SJCRH30 (cell line): ENCODE results near the gene KIAA0825. TPM values are rescaled to one million over a fixed set of nuclear protein-coding genes. Genes with fewer than 3 reads are reported as not detected.
A peak's percentile ranks its signal among the peaks of the same experiment; 100 is the strongest.

ENCODE experiments used
- DNase-seq, 2 experiments: peaks; one replicate each; pipeline ENCODE4 v3.0.0-alpha.2; 2015 to 2020
- H3K27ac ChIP-seq: fragments of 250-450 bp; sonication (Bioruptor Pico); 2 replicates; pipeline ENCODE4 v1.5.1; 2020; ENCODE audit warnings: mild to moderate bottlenecking, moderate library complexity
- H3K27me3 ChIP-seq: fragments of 250-450 bp; sonication (Bioruptor Pico); 2 replicates; pipeline ENCODE4 v1.5.1; 2020; ENCODE audit warnings: mild to moderate bottlenecking, moderate library complexity
- H3K36me3 ChIP-seq: fragments of 250-450 bp; sonication (Bioruptor Pico); 2 replicates; pipeline ENCODE4 v1.5.1; 2020; ENCODE audit warnings: mild to moderate bottlenecking, moderate library complexity
- H3K4me1 ChIP-seq: fragments of 250-450 bp; sonication (Bioruptor Pico); 2 replicates; pipeline ENCODE4 v1.5.1; 2020; ENCODE audit warnings: mild to moderate bottlenecking, moderate library complexity
- H3K4me3 ChIP-seq: fragments of 250-450 bp; sonication (Bioruptor Pico); 2 replicates; pipeline ENCODE4 v1.5.1; 2020; ENCODE audit warnings: mild to moderate bottlenecking, moderate library complexity
- H3K9me3 ChIP-seq: fragments of 250-450 bp; sonication (Bioruptor Pico); replicated peaks from 2 replicates; pipeline ENCODE4 v1.5.1; 2020; ENCODE audit warnings: mild to moderate bottlenecking, moderate library complexity
- total RNA-seq: library from RNA; depleted of rRNA; stranded (reverse); fragments of >200 nt; shearing (Covaris generic); gene quantifications from 2 replicates; pipeline ENCODE4 v1.2.3, GENCODE V29; 2014

The KIAA0825 gene
- total RNA-seq, 1 experiment from 2014 or later, result 3.1 TPM

DNA sequence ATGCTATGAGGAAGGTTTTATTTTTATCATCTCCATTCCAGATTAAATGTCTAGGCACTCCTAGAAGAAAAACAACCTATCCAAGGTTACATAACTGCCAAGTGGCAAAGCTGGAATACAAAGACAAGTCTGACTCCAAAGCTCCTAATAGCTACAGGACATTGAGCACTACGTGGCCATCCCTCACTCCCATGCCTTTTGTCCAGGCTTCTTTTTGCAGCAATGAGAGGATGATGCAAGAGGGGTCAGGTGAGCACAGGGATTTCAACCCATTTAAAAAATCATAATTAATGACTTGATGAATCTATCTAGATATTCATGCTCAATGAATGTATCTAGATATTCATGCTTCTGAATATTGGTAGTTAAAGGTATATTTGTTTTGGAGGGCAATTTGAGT is 117.0 kb downstream of the KIAA0825 start:
- DNase-seq, result no peak
- H3K27ac ChIP-seq, result no peak overlapping the region
- H3K27me3 ChIP-seq, result no peaks in the 10 kb centered on the region
- no peaks in the 10 kb centered on the region for H3K9me3 ChIP-seq
- no peak overlapping the region for H3K4me3 ChIP-seq
- H3K36me3 ChIP-seq, result no peaks in the 10 kb centered on the region
- H3K4me1 ChIP-seq, result peaks cover 9% of the 10 kb centered on the region

DNA sequence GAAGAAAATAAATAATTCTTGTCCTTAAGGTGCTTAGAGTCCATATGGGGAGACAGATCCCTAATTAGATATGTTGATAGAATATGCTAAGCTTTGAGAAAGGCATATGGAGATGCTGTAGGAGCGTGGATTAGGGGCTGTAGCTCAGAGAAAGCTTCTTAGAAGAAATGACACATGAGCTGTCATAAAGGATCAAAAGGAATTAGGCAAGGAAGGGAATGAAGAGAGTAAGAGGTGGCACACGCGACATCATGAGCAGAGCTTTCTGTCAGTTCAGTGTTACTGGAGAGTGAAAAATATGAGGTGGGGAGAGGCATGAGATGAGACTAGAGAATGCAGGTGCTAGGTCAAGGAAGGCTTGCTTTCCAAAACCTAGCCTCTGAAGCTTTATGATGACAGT is 118.6 kb downstream of the KIAA0825 start:
- Histone ChIP-seq H3K4me1 (peaks cover 9% of the 10 kb centered on the region), H3K4me3 (no peak overlapping the region), H3K36me3 (no peaks in the 10 kb centered on the region), H3K9me3 (no peaks in the 10 kb centered on the region), H3K27me3 (no peaks in the 10 kb centered on the region), H3K27ac (no peak overlapping the region)
- no peak for DNase-seq

DNA sequence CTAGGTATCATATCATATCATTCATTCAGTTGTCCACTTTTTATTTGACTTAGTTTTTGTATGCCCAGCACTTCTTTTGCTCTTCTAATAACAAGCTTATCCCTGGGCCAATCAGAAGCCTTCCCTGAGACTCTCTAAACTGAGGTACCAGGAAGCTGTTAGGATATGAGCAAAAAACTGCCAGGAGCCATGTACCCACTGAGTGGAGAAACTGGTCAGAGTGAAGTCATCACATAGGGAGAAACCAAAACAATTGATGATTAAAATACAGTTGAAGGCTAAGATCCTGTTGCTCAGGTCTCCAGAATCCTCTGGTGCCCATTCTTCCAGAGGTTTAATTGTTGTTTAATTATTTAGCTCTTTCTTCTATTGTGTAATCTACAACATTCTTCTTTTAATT is 120.2 kb downstream of the KIAA0825 start:
- Histone ChIP-seq H3K36me3 (no peaks in the 10 kb centered on the region), H3K27ac (no peak overlapping the region), H3K9me3 (no peaks in the 10 kb centered on the region), H3K4me1 (peaks cover under 1% of the 10 kb centered on the region), H3K4me3 (no peak overlapping the region), H3K27me3 (no peaks in the 10 kb centered on the region)
- DNase-seq, result no peak

DNA sequence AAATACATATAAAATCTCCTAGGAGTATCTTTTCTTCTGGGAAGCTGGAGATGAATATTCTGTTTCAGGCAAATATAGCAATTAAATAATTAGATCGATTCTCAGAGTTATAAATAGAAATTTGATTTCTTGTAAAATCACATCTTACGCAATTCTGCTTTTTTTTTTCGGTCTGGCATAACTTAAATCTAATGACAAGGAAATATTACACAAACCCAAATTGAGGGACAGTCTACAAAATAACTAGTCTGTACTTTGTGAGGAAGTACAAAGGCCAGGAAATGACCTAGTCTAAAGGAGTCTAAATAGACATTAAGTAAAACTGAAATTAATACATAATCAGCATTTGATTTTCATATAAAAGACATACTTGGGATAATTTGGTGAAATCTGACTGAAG is 133.3 kb downstream of the KIAA0825 start:
- DNase-seq, result no peak
- H3K27me3 ChIP-seq, result no peaks in the 10 kb centered on the region
- H3K4me1 ChIP-seq, result no peaks in the 10 kb centered on the region
- H3K27ac ChIP-seq, result no peak overlapping the region
- no peak overlapping the region for H3K4me3 ChIP-seq
- no peaks in the 10 kb centered on the region for H3K9me3 ChIP-seq
- H3K36me3 ChIP-seq, result no peaks in the 10 kb centered on the region; the same call in 1 of the 2 replicates

DNA sequence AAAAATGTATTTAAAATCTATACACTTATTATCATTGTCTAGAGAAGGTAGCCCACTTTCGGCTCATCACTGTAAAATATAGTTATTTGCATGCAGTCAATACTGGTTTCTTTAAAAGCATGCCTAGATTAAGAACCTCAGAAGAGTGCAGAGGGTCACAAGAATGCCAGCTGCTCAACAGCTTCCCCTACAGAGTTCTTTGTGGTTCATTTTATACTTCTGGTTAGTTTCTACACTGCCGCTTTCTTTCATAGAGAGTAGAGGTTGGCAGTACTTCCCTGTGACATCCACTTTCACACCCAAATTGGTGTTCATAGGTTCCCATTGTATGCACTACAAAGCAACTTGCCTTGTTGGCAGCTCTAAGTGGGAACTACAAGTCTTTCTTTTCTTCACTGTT is 137.3 kb downstream of the KIAA0825 start:
- DNase-seq, result no peak
- Histone ChIP-seq H3K27ac (no peak overlapping the region), H3K4me3 (no peak overlapping the region), H3K4me1 (no peaks in the 10 kb centered on the region), H3K36me3 (no peaks in the 10 kb centered on the region; the same call in 1 of the 2 replicates), H3K9me3 (no peaks in the 10 kb centered on the region), H3K27me3 (no peaks in the 10 kb centered on the region)

DNA sequence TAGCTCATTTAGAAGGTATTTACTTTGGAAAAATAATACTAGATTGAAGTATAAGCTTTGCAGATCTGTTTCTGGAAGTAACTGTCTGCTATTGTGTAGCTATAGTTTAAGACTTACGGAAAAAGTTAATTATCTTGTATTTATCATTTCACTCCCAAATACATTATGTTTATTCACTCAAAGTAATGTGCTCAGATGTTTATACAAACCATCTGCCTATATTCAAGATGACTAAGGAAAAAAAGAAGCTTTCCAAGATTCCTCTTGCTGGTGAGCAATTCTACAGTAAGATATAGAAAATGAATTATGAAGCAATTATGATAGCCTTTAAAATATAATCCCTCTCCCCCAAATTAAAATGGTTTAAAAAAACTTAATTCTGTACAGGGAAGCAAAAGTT is 137.9 kb downstream of the KIAA0825 start:
- no peaks in the 10 kb centered on the region for H3K9me3 ChIP-seq
- DNase-seq, result no peak
- H3K27me3 ChIP-seq, result no peaks in the 10 kb centered on the region
- H3K4me3 ChIP-seq, result no peak overlapping the region
- no peaks in the 10 kb centered on the region; the same call in 1 of the 2 replicates for H3K36me3 ChIP-seq
- no peak overlapping the region for H3K27ac ChIP-seq
- no peaks in the 10 kb centered on the region for H3K4me1 ChIP-seq

DNA sequence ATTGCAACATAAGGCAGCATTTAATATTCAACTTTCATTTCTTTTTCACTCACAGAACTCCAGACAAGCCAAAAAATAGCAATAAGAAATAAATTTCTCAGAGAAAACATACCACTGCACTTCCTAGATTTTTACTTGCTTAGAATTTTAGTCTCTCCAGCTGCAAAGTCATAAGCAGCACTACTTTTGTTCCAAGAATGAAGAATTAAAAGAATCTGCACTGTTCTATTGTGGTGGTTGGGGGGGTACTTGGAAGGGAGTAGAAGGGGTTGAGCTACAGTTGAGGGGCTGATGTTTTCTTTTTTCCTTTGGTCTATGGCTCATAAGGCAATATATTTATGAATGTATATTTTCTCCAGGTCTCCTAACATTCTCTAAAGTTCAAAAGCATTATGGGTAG is 144.5 kb downstream of the KIAA0825 start:
- no peaks in the 10 kb centered on the region for H3K9me3 ChIP-seq
- peaks cover 31% of the 10 kb centered on the region for H3K4me1 ChIP-seq
- no peak overlapping the region for H3K27ac ChIP-seq
- no peaks in the 10 kb centered on the region; the same call in 1 of the 2 replicates for H3K36me3 ChIP-seq
- no peak for DNase-seq
- no peaks in the 10 kb centered on the region for H3K27me3 ChIP-seq
- no peak overlapping the region for H3K4me3 ChIP-seq

DNA sequence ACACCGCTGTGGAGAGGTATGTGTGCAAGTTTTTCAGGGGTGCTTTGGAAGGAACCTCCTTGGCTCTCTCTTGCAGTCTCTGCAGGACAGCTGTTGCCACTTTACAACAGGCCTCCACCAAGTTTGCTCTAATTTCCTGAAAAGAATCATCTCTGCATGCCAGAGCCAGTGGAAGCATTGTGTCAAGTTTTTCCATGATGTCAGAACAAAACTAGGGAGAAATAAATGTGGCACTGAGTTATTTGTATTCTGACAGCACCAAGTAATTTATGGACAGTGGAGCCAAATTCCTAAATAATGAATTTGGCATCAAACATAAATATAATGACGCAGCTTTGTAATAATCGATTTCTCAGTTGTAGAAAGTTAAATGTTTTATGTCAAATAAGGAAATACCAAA is 146.9 kb downstream of the KIAA0825 start:
- H3K4me3 ChIP-seq, result no peak overlapping the region
- no peak overlapping the region for H3K27ac ChIP-seq
- no peaks in the 10 kb centered on the region; the same call in 1 of the 2 replicates for H3K36me3 ChIP-seq
- DNase-seq, result peak; percentile 37 to 70
- H3K9me3 ChIP-seq, result no peaks in the 10 kb centered on the region
- peaks cover 54% of the 10 kb centered on the region for H3K4me1 ChIP-seq
- H3K27me3 ChIP-seq, result no peaks in the 10 kb centered on the region

DNA sequence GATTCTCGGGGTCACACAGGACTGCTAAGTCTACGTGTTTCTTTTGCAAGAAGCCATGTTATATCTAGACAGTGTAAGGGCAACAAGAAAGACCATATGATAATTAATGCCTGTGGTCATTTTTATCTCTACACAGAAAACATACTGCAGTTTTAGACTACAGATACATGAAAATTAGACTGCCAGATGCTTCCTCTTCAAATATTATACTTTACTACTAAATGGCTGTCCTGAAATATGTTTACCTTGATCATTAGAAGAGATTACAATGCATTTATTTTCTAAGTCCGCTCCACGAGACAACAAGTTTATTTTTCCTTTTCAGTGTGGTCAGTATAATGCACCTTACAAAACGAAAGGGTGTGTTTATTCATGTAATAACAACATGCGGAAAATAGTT is 147.6 kb downstream of the KIAA0825 start:
- H3K27me3 ChIP-seq, result no peaks in the 10 kb centered on the region
- no peak overlapping the region for H3K27ac ChIP-seq
- H3K36me3 ChIP-seq, result no peaks in the 10 kb centered on the region; the same call in 1 of the 2 replicates
- H3K4me1 ChIP-seq, result peaks cover 54% of the 10 kb centered on the region
- no peak for DNase-seq
- H3K9me3 ChIP-seq, result no peaks in the 10 kb centered on the region
- H3K4me3 ChIP-seq, result no peak overlapping the region

DNA sequence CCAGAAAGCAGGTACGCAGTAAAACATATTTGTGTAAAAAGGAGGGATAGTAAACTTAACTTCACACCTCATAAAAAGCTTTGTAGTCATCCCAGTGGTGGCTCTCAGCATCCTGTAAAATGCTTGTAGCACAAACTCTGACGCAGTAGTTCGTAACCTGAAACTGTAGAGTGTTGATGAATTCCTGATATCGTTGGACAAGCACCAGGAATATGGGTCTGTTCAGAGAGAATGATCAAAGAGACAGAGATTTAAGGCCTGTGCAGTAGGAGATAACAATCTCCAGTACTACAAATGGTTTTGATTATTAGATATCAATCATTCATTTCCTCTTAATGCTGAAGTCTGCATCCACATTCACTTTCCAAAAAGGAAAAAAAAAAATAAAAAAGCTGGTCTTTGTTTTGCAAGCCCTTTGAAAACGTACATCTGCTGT is 148.5 kb downstream of the KIAA0825 start:
- H3K4me1 ChIP-seq, result peaks cover 54% of the 10 kb centered on the region
- peak; percentile 42 to 84 for DNase-seq
- H3K36me3 ChIP-seq, result no peaks in the 10 kb centered on the region; the same call in 1 of the 2 replicates
- H3K4me3 ChIP-seq, result no peak overlapping the region
- no peaks in the 10 kb centered on the region for H3K9me3 ChIP-seq
- H3K27ac ChIP-seq, result peak overlapping the region; percentile 62
- no peaks in the 10 kb centered on the region for H3K27me3 ChIP-seq

DNA sequence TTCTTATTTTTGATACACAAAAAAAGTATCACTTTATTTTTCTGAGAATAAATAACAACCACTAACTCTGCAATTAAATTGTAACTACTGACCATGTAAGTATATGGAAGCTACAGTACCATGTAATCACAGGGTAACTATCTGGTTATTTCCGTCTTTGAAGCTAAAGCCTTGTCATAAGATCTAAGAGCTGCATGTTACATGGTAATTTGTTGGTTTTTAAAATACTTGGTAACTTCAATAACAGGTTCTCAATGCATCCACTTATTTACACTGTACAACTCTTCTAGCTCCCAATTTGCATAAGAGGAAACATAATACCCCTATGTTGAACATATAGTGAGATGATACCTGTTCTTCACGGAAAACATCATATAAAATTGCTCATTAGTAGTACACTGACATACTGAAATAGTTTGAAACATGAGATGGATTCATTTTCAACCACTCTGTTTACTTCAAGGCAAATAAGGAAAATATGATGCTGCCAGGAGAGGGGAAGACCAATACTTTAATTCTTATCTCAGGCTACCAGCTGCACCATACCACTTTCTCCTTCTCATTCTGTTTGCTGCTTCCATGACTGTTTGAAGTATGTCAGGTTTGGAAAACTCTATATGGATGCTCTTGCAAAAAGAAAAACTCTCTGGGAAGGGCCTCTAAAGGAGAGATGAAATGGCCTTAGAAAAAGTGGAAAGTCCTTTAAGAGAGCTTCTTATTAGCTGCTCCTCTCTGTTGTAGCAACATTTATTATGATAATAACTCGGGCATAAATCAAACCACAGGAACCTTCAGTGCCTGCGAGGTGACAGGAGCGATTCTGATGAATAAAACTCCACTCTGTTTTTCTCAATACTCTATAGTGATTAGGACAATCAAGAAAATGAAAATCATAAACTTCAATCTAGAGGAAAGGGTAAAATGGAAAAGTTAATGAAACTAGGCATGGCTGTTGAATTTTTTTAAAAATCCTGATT is 150.2 kb downstream of the KIAA0825 start:
- Histone ChIP-seq H3K4me3 (no peak overlapping the region), H3K27ac (peak overlapping the region; percentile 21), H3K9me3 (no peaks in the 10 kb centered on the region), H3K27me3 (no peaks in the 10 kb centered on the region), H3K36me3 (no peaks in the 10 kb centered on the region; the same call in 1 of the 2 replicates), H3K4me1 (peaks cover 65% of the 10 kb centered on the region)
- no peak for DNase-seq

DNA sequence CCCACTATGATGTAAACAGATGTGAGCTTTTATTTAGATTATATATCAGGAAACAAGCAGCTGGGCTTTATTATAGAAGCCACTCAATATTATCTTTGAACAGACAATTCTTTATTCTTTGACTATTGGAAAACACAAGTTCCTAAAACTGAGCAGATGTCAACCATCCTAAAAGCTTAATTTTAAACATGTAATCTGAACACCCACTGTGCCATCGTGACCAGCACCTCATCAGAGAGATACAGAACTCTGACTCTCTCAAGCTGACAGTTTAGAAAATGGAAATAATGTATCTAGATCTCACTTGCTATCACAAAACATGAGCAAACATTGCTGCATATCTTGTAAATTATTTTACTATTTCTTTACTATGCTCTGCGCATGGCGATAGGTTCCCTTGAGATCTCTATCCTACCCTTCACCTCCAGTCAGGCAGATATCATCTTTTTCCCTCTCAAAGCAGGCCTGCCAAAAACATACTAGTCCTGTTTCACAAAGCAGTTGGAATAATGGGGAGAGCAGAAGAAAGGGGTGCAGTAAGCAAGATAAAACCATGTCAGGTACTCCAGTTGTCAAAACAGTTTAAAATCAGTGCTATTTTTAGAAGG is 151.0 kb downstream of the KIAA0825 start:
- Histone ChIP-seq H3K27ac (peak overlapping the region; percentile 21), H3K4me3 (no peak overlapping the region), H3K4me1 (peaks cover 71% of the 10 kb centered on the region), H3K36me3 (no peaks in the 10 kb centered on the region; the same call in 1 of the 2 replicates), H3K27me3 (no peaks in the 10 kb centered on the region), H3K9me3 (no peaks in the 10 kb centered on the region)
- peak in 1 of 2 experiments; percentile 45 for DNase-seq

DNA sequence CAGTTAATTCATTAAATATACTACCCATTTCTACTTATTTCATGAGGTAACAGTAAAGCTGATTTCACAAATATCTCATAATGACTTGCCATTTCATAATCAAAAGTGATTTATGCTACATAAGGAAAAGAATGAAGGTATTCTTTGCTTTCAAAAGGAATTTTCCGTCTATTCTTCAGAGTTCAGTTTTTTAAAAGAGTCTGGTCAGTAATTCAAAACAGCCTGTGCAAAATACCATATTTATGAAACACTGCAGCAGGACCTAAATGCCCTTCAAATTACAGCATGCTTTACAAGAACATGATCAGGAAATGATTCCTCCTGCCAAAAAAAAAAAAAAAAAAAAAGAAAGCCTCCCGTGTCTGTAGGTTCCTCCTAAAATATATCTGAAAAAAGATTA is 154.7 kb downstream of the KIAA0825 start:
- Histone ChIP-seq H3K27me3 (no peaks in the 10 kb centered on the region), H3K4me1 (peaks cover 67% of the 10 kb centered on the region), H3K9me3 (no peaks in the 10 kb centered on the region), H3K36me3 (no peaks in the 10 kb centered on the region), H3K4me3 (no peak overlapping the region), H3K27ac (no peak overlapping the region; the same call in 1 of the 2 replicates)
- DNase-seq, result peak in 1 of 2 experiments; percentile 33

DNA sequence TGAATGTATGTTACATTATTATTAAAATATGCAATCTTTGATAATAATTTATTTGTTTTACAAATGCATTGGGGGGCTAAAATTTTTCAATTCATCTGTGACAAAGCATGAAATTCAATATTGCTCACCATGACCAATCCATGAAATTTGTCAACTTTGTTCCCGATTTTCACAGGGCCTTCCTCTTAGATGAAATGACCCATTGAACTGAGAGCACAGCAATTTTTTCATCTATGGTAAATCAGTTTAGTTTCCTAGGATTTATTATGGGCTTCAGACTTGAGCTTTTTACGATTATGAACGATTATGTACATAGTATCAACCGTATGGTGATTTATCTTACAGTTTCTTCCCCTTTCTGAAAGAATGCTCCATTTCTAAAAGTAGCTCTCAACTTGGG is 157.3 kb downstream of the KIAA0825 start:
- Histone ChIP-seq H3K36me3 (no peaks in the 10 kb centered on the region), H3K4me1 (peaks cover 51% of the 10 kb centered on the region), H3K9me3 (no peaks in the 10 kb centered on the region), H3K27ac (peak overlapping the region; percentile 93), H3K27me3 (no peaks in the 10 kb centered on the region), H3K4me3 (no peak overlapping the region)
- DNase-seq, result peak; percentile 46 to 92

DNA sequence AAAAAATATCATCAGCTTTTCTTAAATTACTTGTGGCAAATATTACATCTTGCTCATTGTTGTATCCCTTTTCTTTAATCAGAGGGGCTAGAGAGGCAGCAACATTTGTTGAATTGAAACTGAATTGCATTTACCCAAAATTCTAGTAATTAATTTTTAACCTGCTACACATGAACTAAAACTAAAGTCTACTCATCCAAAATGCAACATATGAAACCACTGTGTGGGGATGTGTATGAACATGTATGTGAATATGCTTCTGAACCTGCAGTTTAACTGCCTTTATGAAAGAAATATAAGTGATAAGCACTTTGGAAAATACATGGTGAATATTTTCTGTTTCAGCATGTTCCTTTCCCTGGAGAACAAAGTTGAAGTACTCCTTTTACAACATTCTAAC is 158.5 kb downstream of the KIAA0825 start:
- H3K4me1 ChIP-seq, result peaks cover 51% of the 10 kb centered on the region
- H3K36me3 ChIP-seq, result no peaks in the 10 kb centered on the region
- H3K27ac ChIP-seq, result peak overlapping the region; percentile 93
- DNase-seq, result no peak
- no peak overlapping the region for H3K4me3 ChIP-seq
- H3K9me3 ChIP-seq, result no peaks in the 10 kb centered on the region
- H3K27me3 ChIP-seq, result no peaks in the 10 kb centered on the region
